GM13977 (cell line): ENCODE results near the gene PALMD.

Experiments
- DNase-seq: peaks from one replicate; pipeline ENCODE4 v3.0.0; 2012; ENCODE audit warnings: low spot score
- CTCF ChIP-seq: IDR thresholded peaks from 2 replicates; pipeline ENCODE4 v1.5.1; 2012; ENCODE audit warnings: mild to moderate bottlenecking, control low read depth; ENCODE audit not compliant: insufficient read depth; ENCODE audit errors: extremely low read depth, missing control alignments
- in situ Hi-C: fragments of 300-500 bp; cut with MboI; formaldehyde crosslinking; loops from one replicate; pipeline ENCODE4 v1.12.0; 2022; ENCODE audit warnings: low sequenced_read_pairs, low pct_unique_long_range_greater_than_20kb, mixed read lengths, inconsistent platforms; ENCODE audit not compliant: unreplicated experiment

Gene PALMD

DNA sequence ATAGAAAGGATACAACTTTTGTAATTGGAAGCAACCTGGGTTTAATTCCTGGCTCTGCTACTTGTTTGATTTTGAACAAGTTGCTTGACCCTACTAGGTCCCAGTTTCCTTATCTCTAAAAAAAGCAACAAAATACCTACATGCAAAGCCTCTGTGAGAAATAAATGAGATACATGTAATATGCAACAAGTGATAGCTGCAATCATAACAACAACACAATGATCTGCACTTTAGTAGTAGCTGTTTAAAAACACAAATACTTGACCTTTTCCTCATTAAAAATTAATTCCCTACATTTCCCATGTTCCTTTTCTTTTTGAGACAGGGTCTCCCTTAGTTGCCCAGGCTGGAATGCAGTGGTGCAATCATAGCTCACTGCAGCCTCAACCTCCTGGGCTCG is 80.5 kb downstream of the PALMD start:
- no peak for TF ChIP-seq CTCF
- no peak for DNase-seq
- in situ Hi-C loops, result no loop called here

- TF ChIP-seq CTCF, result no peak
- in situ Hi-C loops, result no loop called here
- no peak for DNase-seq
Measured at GRCh38 chr1:99726818-99727217, 80.9 kb downstream of the PALMD start.

DNA sequence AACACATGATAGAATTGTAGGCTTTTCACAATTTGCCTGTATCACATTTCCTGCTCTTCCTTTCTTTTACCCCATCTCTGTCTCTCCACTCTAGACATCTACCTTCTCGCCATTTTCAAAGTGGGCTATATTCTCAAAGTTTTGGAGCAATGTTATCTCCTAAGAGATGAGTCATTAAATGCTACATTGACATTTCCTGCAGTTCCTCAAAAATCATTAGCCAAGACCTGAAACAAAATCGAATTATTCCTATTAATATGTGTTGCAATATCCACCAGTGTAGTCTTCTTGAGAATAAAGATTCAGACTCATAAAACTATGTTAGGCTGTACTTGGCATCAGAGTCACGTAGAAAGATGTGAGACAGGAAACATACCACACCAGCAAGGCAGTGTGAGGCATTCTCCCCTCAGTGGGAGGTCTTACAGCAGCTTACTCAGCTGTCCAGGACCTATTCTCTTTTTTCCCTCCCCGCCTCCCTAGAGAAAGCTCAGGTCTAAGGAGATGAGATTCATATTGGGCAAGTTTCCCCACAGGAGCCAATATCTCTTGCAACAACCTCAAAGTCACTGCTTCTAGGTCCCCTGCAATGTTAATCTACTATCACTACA is 81.8 kb downstream of the PALMD start:
- in situ Hi-C loops, result no loop called here
- no peak for DNase-seq
- TF ChIP-seq CTCF, result no peak

DNA sequence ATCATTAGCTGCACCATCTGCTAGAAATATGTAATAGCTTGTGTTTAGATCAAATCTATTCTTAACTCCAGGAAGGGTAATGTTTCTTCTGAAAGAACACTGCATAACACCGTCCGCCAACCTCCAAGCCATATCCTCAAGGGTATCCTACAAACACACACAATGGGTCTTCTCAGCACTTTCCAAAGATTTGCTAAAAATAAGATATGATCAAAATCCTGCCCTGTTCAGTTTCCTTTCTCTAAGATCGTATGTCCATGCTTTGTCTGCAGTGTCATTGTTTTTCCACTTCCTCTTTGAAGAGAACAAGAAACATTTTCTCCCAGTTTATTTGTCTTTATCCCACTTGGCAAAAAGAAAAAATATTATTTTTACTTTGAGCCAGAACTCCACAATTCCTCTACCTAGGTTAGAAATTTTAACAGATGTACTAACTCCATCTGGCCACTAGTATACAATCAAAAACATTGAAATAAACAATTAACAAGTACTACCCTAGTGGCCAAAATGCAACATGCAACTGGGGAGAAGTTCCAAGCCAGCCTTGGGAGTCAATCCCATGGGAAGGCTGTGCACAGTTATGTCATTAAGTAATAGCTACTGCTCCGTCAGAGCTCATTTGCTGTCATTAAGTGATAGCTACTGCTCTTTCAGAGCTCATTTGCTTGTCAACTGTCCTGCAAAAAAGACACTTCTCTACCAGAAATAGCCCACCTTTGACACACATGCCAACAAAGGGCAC is 82.8 kb downstream of the PALMD start:
- TF ChIP-seq CTCF, result peak; percentile 18
- DNase-seq, result no peak
- in situ Hi-C loops, result no loop called here

- in situ Hi-C loops, result no loop called here
Measured at GRCh38 chr1:99731384-99731783, 85.5 kb downstream of the PALMD start.

GRCh38 chr1:99735852-99736251 is 89.9 kb downstream of the PALMD start:
- DNase-seq, result no peak
- TF ChIP-seq CTCF, result no peak
- in situ Hi-C loops, result no loop called here

More at GRCh38 chr1:99731384-99731783, 85.5 kb downstream of the PALMD start:
- TF ChIP-seq CTCF, result no peak
- DNase-seq, result no peak
